ENCODE measurements around the gene AAR2. TPM values are rescaled to one million over a fixed set of nuclear protein-coding genes. Genes with fewer than 3 reads are reported as not detected.

Gene AAR2
- total RNA-seq, 1 donor from 2014 or later = 30.2 TPM

DNA sequence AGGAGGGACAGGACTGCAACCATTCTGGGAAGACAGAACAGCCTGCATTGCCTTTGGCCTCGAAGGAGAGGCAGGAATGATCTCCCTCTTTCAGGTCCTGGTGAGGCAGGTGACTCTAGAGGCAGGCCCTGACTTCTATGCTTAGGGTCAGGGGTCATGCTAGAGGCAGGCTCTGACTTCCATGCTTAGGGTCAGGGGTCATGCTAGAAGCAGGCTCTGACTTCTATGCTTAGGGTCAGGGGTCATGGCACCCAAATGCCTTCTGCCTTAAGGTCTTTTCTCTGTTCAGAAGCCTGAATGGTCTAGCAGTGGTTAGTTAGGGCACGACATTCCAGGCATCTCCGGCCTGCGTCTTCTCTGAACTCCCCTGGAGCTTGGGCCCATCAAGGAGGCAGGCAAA, 35.1 kb upstream of the AAR2 start:
- no peak for DNase-seq (ENCODE audit: low read depth)
- H3K4me3 ChIP-seq (ENCODE audit: low read depth, low read length) = no peak overlapping the region
- TF ChIP-seq, protein P1, sequence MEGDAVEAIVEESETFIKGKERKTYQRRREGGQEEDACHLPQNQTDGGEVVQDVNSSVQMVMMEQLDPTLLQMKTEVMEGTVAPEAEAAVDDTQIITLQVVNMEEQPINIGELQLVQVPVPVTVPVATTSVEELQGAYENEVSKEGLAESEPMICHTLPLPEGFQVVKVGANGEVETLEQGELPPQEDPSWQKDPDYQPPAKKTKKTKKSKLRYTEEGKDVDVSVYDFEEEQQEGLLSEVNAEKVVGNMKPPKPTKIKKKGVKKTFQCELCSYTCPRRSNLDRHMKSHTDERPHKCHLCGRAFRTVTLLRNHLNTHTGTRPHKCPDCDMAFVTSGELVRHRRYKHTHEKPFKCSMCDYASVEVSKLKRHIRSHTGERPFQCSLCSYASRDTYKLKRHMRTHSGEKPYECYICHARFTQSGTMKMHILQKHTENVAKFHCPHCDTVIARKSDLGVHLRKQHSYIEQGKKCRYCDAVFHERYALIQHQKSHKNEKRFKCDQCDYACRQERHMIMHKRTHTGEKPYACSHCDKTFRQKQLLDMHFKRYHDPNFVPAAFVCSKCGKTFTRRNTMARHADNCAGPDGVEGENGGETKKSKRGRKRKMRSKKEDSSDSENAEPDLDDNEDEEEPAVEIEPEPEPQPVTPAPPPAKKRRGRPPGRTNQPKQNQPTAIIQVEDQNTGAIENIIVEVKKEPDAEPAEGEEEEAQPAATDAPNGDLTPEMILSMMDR (conservative IDR thresholded peaks at IDR 0.05; ENCODE audit: low read depth, low read length) = no peak

DNA sequence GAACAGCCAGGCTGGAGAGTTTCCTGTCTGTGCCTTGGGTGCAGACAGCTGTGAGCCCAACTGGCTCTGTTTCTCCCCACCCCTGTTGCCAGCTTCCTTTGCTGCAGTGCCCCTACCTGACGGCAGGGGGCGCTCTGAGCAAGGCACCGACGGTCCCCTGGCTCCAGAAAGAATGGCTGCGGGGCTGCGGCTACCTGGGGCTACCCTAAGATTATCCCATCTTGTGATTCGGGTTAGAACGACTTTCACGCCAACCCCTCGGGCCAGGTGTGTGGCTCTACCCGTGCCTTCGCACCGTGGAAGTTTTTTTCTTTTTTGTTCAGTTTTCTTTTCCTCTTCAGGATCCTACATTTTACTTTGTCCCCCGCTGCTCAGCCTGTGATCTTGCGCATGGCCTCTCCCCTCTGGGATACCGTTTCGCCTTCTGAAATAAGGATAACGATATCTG, 33.4 kb upstream of the AAR2 start:
- no peak for DNase-seq (ENCODE audit: low read depth)
- H3K4me3 ChIP-seq (ENCODE audit: low read depth, low read length) = no peak overlapping the region
- TF ChIP-seq, protein P1 (conservative IDR thresholded peaks at IDR 0.05; ENCODE audit: low read depth, low read length) = peak; percentile 99

DNA sequence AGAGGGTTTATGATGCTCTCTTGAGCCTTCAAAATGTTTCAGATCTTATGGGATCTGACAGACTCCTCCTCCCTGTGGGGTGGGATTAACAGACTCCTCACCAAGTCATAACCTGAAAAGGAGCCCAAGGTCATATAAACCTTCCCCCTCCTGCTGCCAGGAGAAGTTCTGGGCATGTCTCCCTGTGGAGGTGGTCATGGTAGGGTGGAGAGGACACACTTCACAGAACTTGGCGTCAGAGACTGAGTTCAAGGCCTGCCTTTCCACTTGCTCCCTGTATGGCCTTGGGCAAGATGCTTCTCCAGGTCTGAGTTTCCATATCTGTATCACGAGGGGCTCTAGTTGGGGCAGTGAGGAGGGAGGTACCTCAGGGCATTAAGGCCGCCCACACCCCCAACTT, 32.4 kb upstream of the AAR2 start:
- DNase-seq (ENCODE audit: low read depth) = peak; percentile 6
- TF ChIP-seq, protein P1 (conservative IDR thresholded peaks at IDR 0.05; ENCODE audit: low read depth, low read length) = no peak
- H3K4me3 ChIP-seq (ENCODE audit: low read depth, low read length) = no peak overlapping the region

DNA sequence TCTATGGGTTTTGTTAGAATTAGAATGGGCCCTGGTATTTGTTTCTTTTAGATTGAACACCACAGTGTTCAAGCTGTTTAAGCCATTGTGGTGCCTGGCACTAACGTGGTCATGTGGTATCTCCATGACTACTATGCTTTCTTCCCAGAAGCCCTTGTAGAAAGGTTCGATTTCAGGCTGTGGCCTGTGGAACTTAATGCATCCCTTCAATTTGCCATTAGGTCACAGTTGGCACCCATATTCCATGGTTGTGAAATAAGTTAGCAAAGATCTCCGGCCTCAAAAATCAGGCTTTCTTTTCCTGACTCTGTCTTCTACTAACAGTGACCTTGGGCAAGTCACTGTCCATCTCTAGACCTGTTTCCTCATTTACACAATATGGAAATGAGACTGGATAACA, 31.3 kb upstream of the AAR2 start:
- H3K4me3 ChIP-seq (ENCODE audit: low read depth, low read length) = no peak overlapping the region
- TF ChIP-seq, protein P1 (conservative IDR thresholded peaks at IDR 0.05; ENCODE audit: low read depth, low read length) = no peak
- DNase-seq (ENCODE audit: low read depth) = no peak

DNA sequence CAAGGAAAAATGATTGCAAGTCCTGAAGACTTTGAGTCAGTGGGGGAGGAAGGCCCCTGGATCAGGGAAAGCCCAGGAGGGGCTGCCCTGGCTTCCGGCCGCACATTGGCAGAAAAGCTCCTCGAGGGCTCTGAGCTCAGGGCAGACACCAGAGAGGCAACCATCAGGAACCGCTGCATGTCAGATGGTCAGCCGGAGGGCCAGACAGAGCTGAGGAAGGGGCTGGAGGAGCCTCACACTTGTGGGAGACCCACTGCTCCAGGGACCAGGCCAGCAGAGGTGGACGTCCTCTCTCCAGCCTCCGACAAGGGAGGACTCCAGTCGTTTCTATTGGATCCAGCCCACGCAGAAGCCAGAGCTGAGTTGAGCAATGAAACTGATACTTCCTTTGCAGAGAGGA, 30.2 kb upstream of the AAR2 start:
- no peak overlapping the region for H3K4me3 ChIP-seq (ENCODE audit: low read depth, low read length)
- TF ChIP-seq, protein P1 (conservative IDR thresholded peaks at IDR 0.05; ENCODE audit: low read depth, low read length) = no peak
- DNase-seq (ENCODE audit: low read depth) = no peak

DNA sequence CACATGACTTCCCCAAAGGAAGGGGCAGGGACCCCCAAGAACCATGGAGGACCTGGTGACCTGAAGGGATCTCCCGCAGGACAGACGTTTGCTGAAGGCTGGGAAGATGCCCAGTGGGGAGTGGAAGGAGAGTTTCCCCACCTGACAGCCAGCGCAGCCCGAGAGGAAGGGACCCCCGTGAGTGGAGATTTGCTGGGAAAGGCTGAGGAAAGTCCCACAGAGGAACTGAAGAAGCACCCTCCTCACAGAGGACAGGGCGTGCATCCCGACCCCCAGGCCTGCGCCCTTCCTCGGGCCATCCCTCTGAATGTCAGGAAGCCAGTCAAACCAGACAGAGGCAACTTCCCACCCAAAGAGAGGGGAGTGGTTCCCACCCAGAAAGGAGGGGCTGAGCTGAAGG, 29.6 kb upstream of the AAR2 start:
- H3K4me3 ChIP-seq (ENCODE audit: low read depth, low read length) = no peak overlapping the region
- DNase-seq (ENCODE audit: low read depth) = no peak
- TF ChIP-seq, protein P1 (conservative IDR thresholded peaks at IDR 0.05; ENCODE audit: low read depth, low read length) = no peak

DNA sequence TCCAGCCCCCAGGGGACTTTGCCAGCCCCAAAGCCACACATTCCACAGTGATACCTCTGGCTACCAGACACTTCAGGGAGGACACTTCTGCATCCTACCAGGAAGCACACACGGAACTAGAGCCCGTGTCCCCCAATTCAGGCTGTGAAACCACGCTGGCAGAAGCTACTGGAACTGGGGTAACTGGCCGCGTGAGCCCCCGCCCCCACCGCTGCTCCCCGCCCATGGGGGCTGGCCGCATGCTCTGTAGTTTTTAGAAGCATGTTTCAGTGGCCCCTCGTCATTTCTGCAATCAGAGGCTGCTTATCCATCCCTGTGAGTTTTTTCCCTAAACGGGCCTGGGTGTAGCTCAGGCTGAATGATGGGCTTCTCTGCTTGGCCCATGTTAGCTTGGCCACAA, 28.7 kb upstream of the AAR2 start:
- no peak overlapping the region for H3K4me3 ChIP-seq (ENCODE audit: low read depth, low read length)
- TF ChIP-seq, protein P1 (conservative IDR thresholded peaks at IDR 0.05; ENCODE audit: low read depth, low read length) = no peak
- DNase-seq (ENCODE audit: low read depth) = no peak

All from epithelial cell of proximal tubule (primary cell).